ENCODE results near the gene CCL18. TPM values are rescaled to one million over a fixed set of nuclear protein-coding genes. Genes with fewer than 3 reads are reported as not detected.

Gene CCL18
- total RNA-seq, 1 experiment from 2014 or later, result not detected

- H3K27ac ChIP-seq (ENCODE audit: insufficient read length, low read depth, low read length), result no peak overlapping the region
- Mint-ChIP-seq H3K9me3 (peaks cover 2 to 6% of the 10 kb centered on the region in 2 experiments), H3K27ac (no peak overlapping the region)
Measured at GRCh38 chr17:36027761-36028160, 36.3 kb upstream of the CCL18 start.

More at GRCh38 chr17:36027761-36028160, 36.3 kb upstream of the CCL18 start:
- Histone ChIP-seq H2BK5ac (ENCODE audit: insufficient read length, low read length) (no peak overlapping the region), H3K56ac (ENCODE audit: insufficient read length, low read depth, low read length) (no peak overlapping the region), H3K27me3 (ENCODE audit: insufficient read depth, low read length) (no peaks in the 10 kb centered on the region), H3K4me1 (ENCODE audit: insufficient read depth, low read length) (no peaks in the 10 kb centered on the region), H3K18ac (ENCODE audit: insufficient read length, low read depth, low read length) (no peak overlapping the region), H3K9me3 (ENCODE audit: control insufficient read depth, low read depth, low read length) (no peaks in the 10 kb centered on the region), H2AK5ac (ENCODE audit: insufficient read length, low read length) (no peak overlapping the region), H4K20me1 (ENCODE audit: control insufficient read depth, insufficient read depth, insufficient read length) (no peaks in the 10 kb centered on the region), H3K79me1 (ENCODE audit: insufficient read depth, low read depth, low read length, poor library complexity, severe bottlenecking) (no peaks in the 10 kb centered on the region), H2BK12ac (ENCODE audit: insufficient read length, low read depth, low read length) (no peak overlapping the region), H3T11ph (ENCODE audit: low read length) (no peak overlapping the region), H2BK15ac (ENCODE audit: low read depth, low read length) (no peak overlapping the region), H3K23ac (ENCODE audit: insufficient read length, low read depth, low read length) (no peak overlapping the region), H3K4me2 (ENCODE audit: insufficient read depth, insufficient read length, low read length) (no peak overlapping the region), H2BK120ac (ENCODE audit: low read depth, low read length, poor library complexity, severe bottlenecking) (no peak overlapping the region), H3K4ac (ENCODE audit: low read depth, low read length) (no peak overlapping the region), H4K91ac (ENCODE audit: insufficient read length, low read depth, low read length) (no peak overlapping the region), H3K9ac (ENCODE audit: extremely low read depth, insufficient read length, low read length) (no peak overlapping the region), H3K14ac (ENCODE audit: insufficient read depth, low read length) (no peak overlapping the region), H3K23me2 (ENCODE audit: insufficient read length, low read depth, low read length, poor library complexity, severe bottlenecking) (no peaks in the 10 kb centered on the region), H3K79me2 (ENCODE audit: insufficient read depth, low read length) (no peaks in the 10 kb centered on the region), H4K5ac (ENCODE audit: insufficient read length, low read depth, low read length) (no peak overlapping the region), H4K8ac (replicated peaks; ENCODE audit: insufficient read length, low read depth, low read length) (no peak overlapping the region), H2BK20ac (ENCODE audit: low read depth, low read length, poor library complexity, severe bottlenecking) (no peak overlapping the region), H2AFZ (ENCODE audit: low read length) (no peak overlapping the region)
- Mint-ChIP-seq H3K36me3 (ENCODE audit: insufficient read depth in 1 of 3, low read depth in 3 of 3) (peaks cover 0 to 5% (median 0%) of the 10 kb centered on the region in 3 experiments; a peak in 1 of 7 replicates), H3K4me3 (no peak overlapping the region), H3K27me3 (ENCODE audit: low read depth) (peaks cover 9% of the 10 kb centered on the region), H3K4me1 (peaks cover 5 to 8% of the 10 kb centered on the region in 2 experiments)
- TF ChIP-seq CTCF (conservative IDR thresholded peaks at IDR 0.05), result no peak
- no peak for DNase-seq
- WGBS (ENCODE audit: extremely low coverage, insufficient read length, low lambda C conversion rate), result no CpG with 5 or more reads among the region's 4 CpGs
